ENCODE measurements around the gene ATP9B. TPM values are rescaled to one million over a fixed set of nuclear protein-coding genes. Genes with fewer than 3 reads are reported as not detected.

ATP9B gene
- total RNA-seq, 1 experiment from 2014 or later: 44.4 TPM

- no peak overlapping the region for H3K27ac ChIP-seq (ENCODE audit: low read length)
- H3K4me1 ChIP-seq (ENCODE audit: control insufficient read depth, insufficient read depth, low read length): no peaks in the 10 kb centered on the region
- no TSS peak for BruUV-seq (replicated peaks)
- DNase-seq (ENCODE audit: low read depth, low spot score) (no peak), ATAC-seq (no peak)
- ChIA-PET POLR2A (no interaction called here), CTCF (no interaction called here)
- H3K4me3 ChIP-seq (ENCODE audit: low read depth in 2 of 2, low read length in 2 of 2): no peak overlapping the region
- H3K36me3 ChIP-seq (ENCODE audit: control insufficient read depth, insufficient read depth, low read length): no peaks in the 10 kb centered on the region
- H3K27me3 ChIP-seq (ENCODE audit: control insufficient read depth, insufficient read depth, low read length): no peaks in the 10 kb centered on the region
- in situ Hi-C loops (cut with HindIII; ENCODE audit: low pct_unique_long_range_greater_than_20kb, low sequenced_read_pairs): no loop called here
- intact Hi-C loops (cut with micrococcal nuclease; ENCODE audit: unreplicated experiment): no loop called here
- no peaks in the 10 kb centered on the region for H3K9me3 ChIP-seq (ENCODE audit: control insufficient read depth, insufficient read depth, low read depth, low read length)
- TF ChIP-seq POLR2AphosphoS5 (IDR thresholded peaks at IDR 0.05; ENCODE audit: low read depth, low read length): no peak
- TF ChIP-seq TCF7L2 (IDR thresholded peaks at IDR 0.05; ENCODE audit: low read depth, low read length): no peak
- no peak for TF ChIP-seq SIN3A (IDR thresholded peaks at IDR 0.05; ENCODE audit: borderline replicate concordance, insufficient read depth, low read depth, low read length)
- TF ChIP-seq CTCF (IDR thresholded peaks at IDR 0.05): no peak
- TF ChIP-seq REST (IDR thresholded peaks at IDR 0.05; ENCODE audit: insufficient read depth in 1 of 2, low read depth in 2 of 2, low read length in 1 of 2): no peak
Measured at GRCh38 chr18:79166702-79167101, 97.5 kb downstream of the ATP9B start.

- TF ChIP-seq TCF7L2 (IDR thresholded peaks at IDR 0.05; ENCODE audit: low read depth, low read length): no peak
- no peak for TF ChIP-seq SIN3A (IDR thresholded peaks at IDR 0.05; ENCODE audit: borderline replicate concordance, insufficient read depth, low read depth, low read length)
- TF ChIP-seq CTCF (IDR thresholded peaks at IDR 0.05): no peak
- no peak for TF ChIP-seq POLR2AphosphoS5 (IDR thresholded peaks at IDR 0.05; ENCODE audit: low read depth, low read length)
- no peak for TF ChIP-seq REST (IDR thresholded peaks at IDR 0.05; ENCODE audit: insufficient read depth in 1 of 2, low read depth in 2 of 2, low read length in 1 of 2)
- no peaks in the 10 kb centered on the region for H3K9me3 ChIP-seq (ENCODE audit: control insufficient read depth, insufficient read depth, low read depth, low read length)
- POLR2A ChIA-PET: no interaction called here
- CTCF ChIA-PET: no interaction called here
- H3K27me3 ChIP-seq (ENCODE audit: control insufficient read depth, insufficient read depth, low read length): no peaks in the 10 kb centered on the region
- DNase-seq (ENCODE audit: low read depth, low spot score): no peak
- in situ Hi-C loops (cut with HindIII; ENCODE audit: low pct_unique_long_range_greater_than_20kb, low sequenced_read_pairs) (no loop called here), intact Hi-C loops (cut with micrococcal nuclease; ENCODE audit: unreplicated experiment) (no loop called here)
- H3K4me3 ChIP-seq (ENCODE audit: low read depth in 2 of 2, low read length in 2 of 2): no peak overlapping the region
- H3K4me1 ChIP-seq (ENCODE audit: control insufficient read depth, insufficient read depth, low read length): no peaks in the 10 kb centered on the region
- ATAC-seq: 0 out of 2 replicates have a peak, but pooled peaks have one; percentile 32
- H3K36me3 ChIP-seq (ENCODE audit: control insufficient read depth, insufficient read depth, low read length): no peaks in the 10 kb centered on the region
- BruUV-seq (replicated peaks): no TSS peak
- no peak overlapping the region for H3K27ac ChIP-seq (ENCODE audit: low read length)
Measured at GRCh38 chr18:79167526-79168190, 98.5 kb downstream of the ATP9B start.

Measured in Panc1 (cell line).